Activated T-helper 1 cell treated with anti-CD3 and anti-CD28 coated beads, Interleukin-12 subunit alpha, Interleukin-12 subunit beta, Interleukin-2, Interleukin-4 antibody, amounts not matched to agents 30 ng/mL and 10 ng/mL and 1 ng/mL, durations not matched to agents 14 hours and 24 hours and 36 hours (primary cell): ENCODE results near the gene CEPT1. TPM values are rescaled to one million over a fixed set of nuclear protein-coding genes. Genes with fewer than 3 reads are reported as not detected.

ENCODE experiments used
- DNase-seq: peaks from one replicate; pipeline ENCODE4 v3.0.0; 2021; ENCODE audit warnings: low spot score
- H3K27ac Mint-ChIP-seq: one replicate; pipeline ENCODE4 v1.8.0; 2021; ENCODE audit warnings: mild to moderate bottlenecking, mixed read lengths
- H3K27me3 Mint-ChIP-seq: one replicate; pipeline ENCODE4 v1.8.0; 2022; ENCODE audit warnings: mild to moderate bottlenecking, moderate library complexity, mixed read lengths; ENCODE audit not compliant: insufficient read depth
- H3K36me3 Mint-ChIP-seq: one replicate; pipeline ENCODE4 v1.8.0; 2021; ENCODE audit warnings: low read depth, mixed read lengths
- H3K4me1 Mint-ChIP-seq: one replicate; pipeline ENCODE4 v1.8.0; 2021; ENCODE audit warnings: low read depth, mixed read lengths
- H3K4me3 Mint-ChIP-seq: one replicate; pipeline ENCODE4 v1.8.0; 2021; ENCODE audit warnings: mild to moderate bottlenecking, moderate library complexity, mixed read lengths
- H3K9me3 Mint-ChIP-seq: one replicate; pipeline ENCODE4 v1.8.0; 2021; ENCODE audit warnings: mixed read lengths
- intact Hi-C: fragments of 100-400 bp; cut with micrococcal nuclease; formaldehyde crosslinking; loops from one replicate; pipeline ENCODE4 v1.15.1; 2024
- total RNA-seq: library from RNA; stranded (reverse); gene quantifications from 2 replicates; pipeline ENCODE4 v1.2.3, GENCODE V29; 2022

CEPT1 gene
- total RNA-seq, 1 donor from 2014 or later: 37.3 TPM

DNA sequence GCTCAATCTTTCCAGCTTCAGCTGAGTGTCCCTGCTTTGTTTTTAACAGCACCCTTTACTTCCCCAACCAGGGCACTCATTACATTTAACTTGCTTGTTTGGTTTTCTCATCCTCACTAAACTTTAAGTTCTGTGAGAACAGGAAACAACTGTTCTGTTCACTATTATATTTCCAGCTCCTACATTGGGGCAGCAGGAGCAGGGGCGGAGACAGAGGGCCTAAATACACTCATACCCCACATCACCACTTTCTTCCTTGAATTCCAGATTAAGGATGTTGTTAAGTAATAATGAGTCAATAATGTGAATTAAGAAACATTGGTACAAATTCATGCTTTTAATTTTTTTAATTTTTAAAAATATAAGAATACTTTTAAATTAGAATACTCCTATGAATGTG lies 6.2 kb upstream of the CEPT1 start:
- intact Hi-C loops: no loop called here
- Mint-ChIP-seq H3K27me3 (no peaks in the 10 kb centered on the region), H3K36me3 (peaks cover 39% of the 10 kb centered on the region), H3K4me3 (no peak overlapping the region), H3K4me1 (peaks cover 25% of the 10 kb centered on the region), H3K9me3 (no peaks in the 10 kb centered on the region), H3K27ac (no peak overlapping the region)
- no peak for DNase-seq

DNA sequence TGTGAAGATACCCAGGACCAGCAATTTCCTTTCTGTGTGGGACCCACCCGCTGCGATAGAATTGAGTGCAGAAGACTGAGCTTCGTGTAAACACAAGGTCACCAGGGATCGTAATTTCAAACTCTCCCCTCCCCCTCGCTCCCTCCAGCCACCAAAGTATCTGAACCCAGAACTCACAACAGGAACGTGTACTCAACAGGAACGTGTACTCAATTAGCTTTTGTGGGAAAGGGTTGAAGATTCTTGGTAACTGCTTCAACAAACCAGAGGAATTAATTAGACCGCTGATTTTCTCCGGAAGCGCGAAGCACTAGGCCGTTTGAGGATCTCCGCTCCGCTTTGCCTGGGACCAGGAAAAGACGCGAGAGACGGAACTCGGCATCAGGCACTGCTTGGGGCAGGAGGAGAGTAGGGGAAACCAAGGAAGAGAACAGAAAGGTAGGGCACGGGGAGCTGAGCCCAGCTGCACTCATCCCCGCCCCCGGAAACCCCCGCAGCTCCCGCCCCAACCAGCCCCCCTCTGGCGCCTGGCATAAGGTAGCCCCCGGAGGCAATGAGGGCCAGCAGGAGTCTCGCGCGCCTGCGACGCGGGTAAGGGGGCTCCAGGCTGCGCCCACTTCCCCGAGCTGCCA lies 583 bp upstream of the CEPT1 start:
- peak; percentile 27 for DNase-seq
- peaks cover 39% of the 10 kb centered on the region for H3K4me1 Mint-ChIP-seq
- no peaks in the 10 kb centered on the region for H3K27me3 Mint-ChIP-seq
- no peaks in the 10 kb centered on the region for H3K9me3 Mint-ChIP-seq
- H3K4me3 Mint-ChIP-seq: peak overlapping the region; percentile 100
- intact Hi-C loops: loop anchor here (2.0 kb wide), 1 partner anchor 77 kb away; no protein-coding TSS in a partner anchor
- peaks cover 33% of the 10 kb centered on the region for H3K36me3 Mint-ChIP-seq
- H3K27ac Mint-ChIP-seq: peak overlapping the region; percentile 100

DNA sequence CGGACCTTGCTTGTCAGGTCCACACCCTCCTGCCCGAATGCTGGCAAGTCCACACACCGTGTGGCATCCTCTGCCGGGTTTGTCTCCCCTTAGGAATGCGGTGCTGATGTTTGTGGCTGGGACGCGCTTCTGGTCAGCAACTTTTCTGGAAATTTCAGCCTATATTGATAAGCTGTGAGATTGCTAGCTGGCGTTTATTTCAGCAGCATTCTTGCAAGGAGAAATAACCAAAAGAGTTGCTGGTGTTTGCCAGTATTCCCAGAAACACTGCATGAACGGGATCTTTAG lies 601 bp downstream of the CEPT1 start:
- DNase-seq: no peak
- Mint-ChIP-seq H3K27me3 (no peaks in the 10 kb centered on the region), H3K9me3 (no peaks in the 10 kb centered on the region), H3K27ac (peak overlapping the region; percentile 16), H3K36me3 (peaks cover 23% of the 10 kb centered on the region), H3K4me1 (peaks cover 41% of the 10 kb centered on the region), H3K4me3 (peak overlapping the region; percentile 100)
- intact Hi-C loops: loop anchor here (1.0 to 10.0 kb wide), 8 partner anchors 60 to 617 kb away; partner anchors contain the start of genes ATP5PB, CD53, DDX20 and DENND2D

DNA sequence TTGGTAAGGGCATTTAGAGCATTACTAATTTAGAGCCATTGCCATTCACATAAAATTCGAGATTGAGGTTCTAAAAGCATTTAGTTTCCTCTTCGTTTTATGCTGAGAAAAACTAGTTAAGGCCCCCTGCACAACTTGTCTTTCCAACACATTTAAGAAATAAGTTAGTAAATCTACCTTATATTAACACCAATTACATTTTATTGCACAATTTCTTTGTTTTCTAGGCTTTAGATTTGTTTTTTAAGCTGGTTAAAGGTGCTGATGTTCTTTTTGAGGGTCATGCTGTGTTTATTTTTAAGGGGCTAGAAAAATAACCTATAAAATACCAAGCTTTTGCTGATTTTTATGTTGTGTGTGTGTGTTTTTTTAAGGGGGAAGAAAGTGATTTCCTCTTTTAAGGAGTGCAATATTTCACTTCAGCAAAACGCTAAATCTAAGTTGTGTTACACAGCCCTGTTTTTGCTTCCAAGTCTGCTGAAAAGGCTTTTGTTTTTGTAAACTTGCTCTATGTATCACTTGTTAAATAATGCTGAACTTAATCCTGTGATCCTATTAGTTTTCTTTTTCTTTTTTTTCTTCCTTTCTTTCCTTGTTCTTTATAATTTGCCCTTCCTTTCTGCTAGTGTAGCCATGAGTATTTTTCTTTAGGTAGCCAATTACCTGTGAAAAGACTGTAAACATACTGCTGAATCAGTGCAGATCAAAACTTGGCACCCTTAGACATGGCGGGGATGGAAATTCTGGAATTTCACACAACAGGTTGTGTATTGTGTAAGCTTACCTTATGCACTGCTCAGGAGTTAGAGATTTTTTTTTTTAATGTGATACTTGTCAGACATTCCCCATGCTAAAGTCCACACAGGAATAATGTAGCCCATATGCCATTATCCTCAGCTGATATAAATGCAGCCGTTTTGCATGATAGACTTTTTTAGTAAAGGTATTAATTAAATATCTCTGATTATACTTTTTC lies 1.5 kb downstream of the CEPT1 start:
- Mint-ChIP-seq H3K4me3 (peak overlapping the region; percentile 100), H3K4me1 (peaks cover 50% of the 10 kb centered on the region), H3K27me3 (no peaks in the 10 kb centered on the region), H3K9me3 (no peaks in the 10 kb centered on the region), H3K36me3 (peaks cover 23% of the 10 kb centered on the region), H3K27ac (no peak overlapping the region)
- intact Hi-C loops: loop anchor here (2.0 to 10.0 kb wide), 6 partner anchors 81 to 616 kb away; partner anchors contain the start of genes CD53, DDX20, KCNA3 and RAP1A
- DNase-seq: no peak

DNA sequence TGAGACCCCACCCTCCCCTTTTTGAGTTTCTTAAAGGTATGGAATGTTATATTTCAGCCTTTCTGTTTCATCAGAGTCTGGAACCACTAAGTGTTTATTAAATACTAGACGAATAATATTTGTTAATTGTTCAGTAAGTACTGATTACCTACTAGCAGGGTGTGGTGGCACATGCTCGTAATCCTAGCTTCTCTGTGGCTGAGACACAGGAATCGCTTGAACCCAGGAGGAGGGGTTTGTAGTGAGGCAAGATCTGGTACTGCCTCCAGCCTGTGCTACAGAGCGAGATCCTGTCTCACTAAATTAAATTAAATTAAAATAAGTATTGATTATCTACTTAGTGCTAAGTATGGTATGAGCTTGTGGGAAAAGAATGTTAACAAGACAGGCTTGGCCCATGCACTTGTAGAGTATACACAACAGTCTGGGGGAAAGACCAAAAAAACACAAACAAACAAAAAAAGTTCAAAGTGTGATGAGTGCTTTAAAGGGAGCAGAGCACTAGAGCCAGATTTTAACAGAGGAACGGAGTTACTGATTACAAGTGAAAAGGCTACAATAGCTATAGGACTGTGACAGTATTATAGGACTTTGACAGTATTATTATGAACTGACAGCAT lies 2.4 kb downstream of the CEPT1 start:
- H3K27ac Mint-ChIP-seq: no peak overlapping the region
- peaks cover 57% of the 10 kb centered on the region for H3K4me1 Mint-ChIP-seq
- peaks cover 21% of the 10 kb centered on the region for H3K36me3 Mint-ChIP-seq
- H3K4me3 Mint-ChIP-seq: no peak overlapping the region
- no peaks in the 10 kb centered on the region for H3K27me3 Mint-ChIP-seq
- H3K9me3 Mint-ChIP-seq: no peaks in the 10 kb centered on the region
- intact Hi-C loops: loop anchor here (5.0 to 10.0 kb wide), 4 partner anchors 260 to 615 kb away; partner anchors contain the start of genes CD53, DDX20 and KCNA3
- no peak for DNase-seq

DNA sequence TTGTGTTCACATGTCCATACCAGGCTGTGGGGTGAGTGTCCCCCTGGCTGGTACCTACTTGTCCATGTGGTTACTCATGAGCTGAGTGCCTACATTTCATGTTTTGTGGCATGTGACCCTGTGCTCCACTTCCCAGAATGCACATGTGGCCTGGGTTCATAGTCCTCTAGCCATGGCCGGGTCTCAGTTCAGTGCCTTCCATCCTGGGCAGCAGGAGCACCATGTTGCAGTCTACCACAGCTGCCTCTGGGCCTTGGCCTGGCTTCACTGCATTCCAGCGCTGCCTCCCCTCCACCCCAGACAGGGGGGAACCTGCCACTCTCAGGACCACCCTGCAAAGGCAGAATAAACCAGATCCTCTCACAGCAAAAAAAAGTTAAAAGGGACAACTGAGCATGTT lies 5.5 kb downstream of the CEPT1 start:
- Mint-ChIP-seq H3K36me3 (peaks cover 31% of the 10 kb centered on the region), H3K9me3 (no peaks in the 10 kb centered on the region), H3K4me1 (peaks cover 69% of the 10 kb centered on the region), H3K4me3 (no peak overlapping the region), H3K27ac (peak overlapping the region; percentile 6), H3K27me3 (no peaks in the 10 kb centered on the region)
- intact Hi-C loops: loop anchor here (10.0 kb wide), 1 partner anchor 271 kb away; the partner anchor contains the start of gene CD53
- DNase-seq: no peak

DNA sequence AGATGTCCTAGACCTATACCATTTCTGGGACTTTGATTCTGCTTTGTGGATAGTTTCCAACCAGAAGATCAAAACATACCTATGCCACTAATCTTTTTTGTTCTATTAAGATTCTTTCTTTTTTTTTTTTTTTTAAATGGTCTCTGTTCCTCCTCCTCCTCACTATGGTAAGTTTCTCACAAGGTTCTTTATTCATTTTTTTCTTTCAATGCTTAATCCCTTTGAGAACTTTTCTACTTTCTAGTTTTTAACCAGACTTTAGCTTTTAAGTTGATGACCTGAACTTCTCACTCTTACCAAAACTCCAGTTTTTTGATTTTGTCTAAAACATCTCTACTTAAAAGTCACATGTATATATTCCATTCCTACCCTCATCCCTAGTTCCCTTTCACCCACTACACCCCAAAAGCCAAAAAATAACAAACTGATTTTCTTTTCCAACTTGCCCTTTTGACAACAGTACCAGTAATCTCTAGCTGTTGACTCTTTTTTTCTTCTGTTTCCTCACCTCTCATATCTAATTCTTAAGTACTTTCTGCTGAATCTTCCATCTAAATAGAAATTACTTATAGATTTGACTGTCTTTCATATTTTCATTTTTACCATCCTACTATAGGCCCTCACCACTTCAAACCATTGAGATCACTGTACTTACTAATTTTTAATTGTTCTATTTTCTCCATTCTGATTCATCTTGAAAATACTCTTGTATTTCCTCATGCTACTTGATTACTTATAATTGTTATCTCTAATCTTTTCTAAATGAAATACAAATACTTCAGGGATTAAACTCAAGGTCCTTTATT lies 6.1 kb downstream of the CEPT1 start:
- Mint-ChIP-seq H3K36me3 (peaks cover 32% of the 10 kb centered on the region), H3K27ac (peak overlapping the region; percentile 88), H3K4me3 (no peak overlapping the region), H3K9me3 (no peaks in the 10 kb centered on the region), H3K4me1 (peaks cover 68% of the 10 kb centered on the region), H3K27me3 (no peaks in the 10 kb centered on the region)
- DNase-seq: no peak
- intact Hi-C loops: loop anchor here (10.0 kb wide), 1 partner anchor 271 kb away; the partner anchor contains the start of gene CD53

DNA sequence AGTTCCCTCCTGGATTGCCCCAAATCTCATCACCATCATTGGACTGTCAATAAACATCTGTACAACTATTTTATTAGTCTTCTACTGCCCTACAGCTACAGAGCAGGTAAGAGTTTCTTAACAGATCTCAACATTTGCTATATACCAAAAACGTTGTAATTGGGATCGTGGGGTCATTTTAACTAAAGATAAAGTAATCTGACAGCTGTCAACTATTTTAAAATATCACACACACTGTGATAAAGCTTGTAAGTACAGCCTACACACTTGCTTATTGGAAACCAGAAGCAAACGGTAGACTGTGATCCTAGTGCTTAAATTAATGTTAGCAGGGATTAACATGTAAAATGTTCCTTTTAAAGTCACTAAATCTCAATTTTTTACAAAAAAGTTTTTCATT lies 7.9 kb downstream of the CEPT1 start:
- Mint-ChIP-seq H3K4me3 (no peak overlapping the region), H3K36me3 (peaks cover 47% of the 10 kb centered on the region), H3K27ac (no peak overlapping the region), H3K9me3 (no peaks in the 10 kb centered on the region), H3K27me3 (no peaks in the 10 kb centered on the region), H3K4me1 (peaks cover 69% of the 10 kb centered on the region)
- intact Hi-C loops: loop anchor here (10.0 kb wide), 1 partner anchor 273 kb away; the partner anchor contains the start of gene CD53
- DNase-seq: no peak

DNA sequence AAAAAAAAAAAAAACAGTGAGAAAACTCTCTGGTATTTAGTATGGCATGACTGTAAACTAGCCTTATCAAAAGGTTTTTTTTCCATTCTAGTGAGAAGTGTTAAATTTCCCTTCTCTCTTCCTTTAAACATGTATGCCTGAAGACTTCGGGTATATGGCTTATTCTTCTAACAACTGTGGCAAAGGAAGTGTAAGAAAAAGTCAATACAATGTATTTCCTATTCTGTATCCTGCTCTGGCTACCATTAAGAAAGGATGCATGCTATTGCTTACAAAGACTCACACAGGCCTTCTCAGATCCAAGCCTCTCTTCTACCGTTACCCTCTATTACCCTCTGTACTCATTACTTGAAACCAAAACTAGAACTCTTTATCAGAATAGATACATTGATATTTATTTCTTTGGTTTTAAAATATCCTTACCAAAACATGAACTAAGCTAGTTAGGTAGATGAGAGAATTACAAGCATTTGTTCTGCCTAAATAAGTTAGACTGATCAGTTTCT lies 8.4 kb downstream of the CEPT1 start:
- intact Hi-C loops: loop anchor here (10.0 kb wide), 1 partner anchor 274 kb away; the partner anchor contains the start of gene CD53
- Mint-ChIP-seq H3K27ac (no peak overlapping the region), H3K36me3 (peaks cover 49% of the 10 kb centered on the region), H3K27me3 (no peaks in the 10 kb centered on the region), H3K9me3 (no peaks in the 10 kb centered on the region), H3K4me3 (no peak overlapping the region), H3K4me1 (peaks cover 70% of the 10 kb centered on the region)
- no peak for DNase-seq

DNA sequence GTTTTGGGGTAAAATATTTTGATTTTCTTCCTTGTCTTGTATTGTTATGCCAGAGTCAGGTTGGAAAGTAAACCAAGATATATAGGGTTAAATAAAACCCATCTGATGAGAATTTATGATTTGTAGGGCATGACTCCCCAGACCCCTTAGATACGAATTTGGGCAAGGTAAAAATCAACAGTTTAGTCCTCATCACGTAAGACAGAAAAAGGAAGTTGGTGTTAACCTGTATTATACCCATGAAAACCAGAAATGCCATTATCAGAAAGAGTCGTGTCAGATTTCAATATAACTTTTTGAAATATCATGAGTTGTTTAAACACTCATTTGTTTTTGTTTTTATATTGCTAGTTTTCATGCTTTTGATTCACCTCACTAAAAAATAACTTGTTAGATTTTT lies 11.8 kb downstream of the CEPT1 start:
- intact Hi-C loops: no loop called here
- no peaks in the 10 kb centered on the region for H3K27me3 Mint-ChIP-seq
- H3K36me3 Mint-ChIP-seq: peaks cover 64% of the 10 kb centered on the region
- H3K9me3 Mint-ChIP-seq: no peaks in the 10 kb centered on the region
- peak overlapping the region; percentile 37 for H3K27ac Mint-ChIP-seq
- peaks cover 68% of the 10 kb centered on the region for H3K4me1 Mint-ChIP-seq
- H3K4me3 Mint-ChIP-seq: no peak overlapping the region
- DNase-seq: no peak

DNA sequence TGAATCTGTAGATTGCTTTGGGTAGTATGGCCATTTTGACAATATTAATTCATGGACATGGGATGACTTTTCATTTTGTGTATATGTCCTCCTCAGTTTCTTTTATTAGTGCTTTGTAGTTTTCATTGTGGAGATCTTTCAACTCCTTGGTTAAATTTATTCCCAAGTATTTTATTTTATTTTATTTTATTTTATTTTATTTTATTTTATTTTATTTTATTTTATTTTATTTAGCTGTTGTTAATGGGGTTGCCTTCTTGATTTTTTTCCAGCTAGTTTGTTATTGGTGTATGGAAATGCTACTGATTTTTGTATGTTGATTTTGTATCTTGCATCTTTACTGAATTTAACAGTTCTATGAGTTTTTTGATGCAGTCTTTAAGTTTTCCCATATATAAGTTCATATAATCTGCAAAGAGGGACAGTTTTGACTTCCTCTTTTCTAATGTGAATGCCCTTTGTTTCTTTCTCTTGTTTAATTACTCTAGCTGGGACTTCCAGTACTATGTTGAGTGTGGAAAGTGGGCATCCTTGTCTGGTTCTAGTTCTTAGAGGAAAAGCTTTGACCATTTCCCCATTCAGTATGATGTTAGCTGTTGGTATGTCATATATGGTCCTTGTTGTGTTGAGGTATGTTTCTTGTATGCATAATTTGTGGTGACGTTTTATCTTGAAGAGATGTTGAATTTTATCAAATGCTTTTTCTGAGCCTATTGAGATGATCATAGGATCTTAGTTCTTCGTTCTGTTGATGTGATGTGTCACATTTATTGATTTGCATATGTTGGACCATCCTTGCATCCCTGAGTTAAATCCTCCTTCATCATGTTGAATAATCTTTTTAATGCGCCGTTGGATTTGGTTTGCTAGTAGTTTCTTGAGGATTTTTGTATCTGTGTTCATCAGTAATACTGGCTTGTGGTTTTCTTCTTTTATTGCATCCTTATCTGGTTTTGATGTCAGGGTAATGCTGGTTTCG lies 14.3 kb downstream of the CEPT1 start:
- Mint-ChIP-seq H3K27ac (no peak overlapping the region), H3K27me3 (no peaks in the 10 kb centered on the region), H3K4me1 (peaks cover 57% of the 10 kb centered on the region), H3K36me3 (peaks cover 59% of the 10 kb centered on the region), H3K9me3 (no peaks in the 10 kb centered on the region), H3K4me3 (no peak overlapping the region)
- DNase-seq: no peak
- intact Hi-C loops: no loop called here
